Activated CD4-positive, alpha-beta T cell treated with anti-CD3 and anti-CD28 coated beads, Interleukin-2, amount 50 U/mL, for 24 hours (primary cell): Measurements from ENCODE around the gene MAML2.

Experiments used
- DNase-seq, 2 donors: peaks; one replicate each; pipeline ENCODE4 v3.0.0-alpha.2; 2020; ENCODE audit warnings: low read depth in 1 of 2, low spot score in 1 of 2

MAML2 gene

DNA sequence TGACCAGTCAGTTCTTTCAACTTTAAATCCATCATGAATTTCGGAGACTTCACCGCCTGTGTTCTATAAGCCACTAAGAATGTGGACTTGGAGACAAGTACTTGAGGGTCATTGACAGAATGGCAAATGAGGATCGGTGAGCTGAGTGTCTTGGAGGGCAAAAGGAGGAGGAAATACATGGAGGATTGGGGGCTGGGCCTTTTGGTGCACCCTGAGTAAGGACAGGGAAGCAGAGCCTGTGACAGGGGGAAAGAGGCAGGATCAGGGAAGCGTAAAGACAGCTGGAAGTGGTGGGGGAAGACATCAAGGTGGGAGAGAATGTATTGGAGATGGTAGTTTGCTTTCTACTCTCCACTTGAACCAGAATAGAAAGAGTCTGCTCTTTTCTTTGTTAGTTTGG is 348.7 kb downstream of the MAML2 start:
- no peak for DNase-seq

DNA sequence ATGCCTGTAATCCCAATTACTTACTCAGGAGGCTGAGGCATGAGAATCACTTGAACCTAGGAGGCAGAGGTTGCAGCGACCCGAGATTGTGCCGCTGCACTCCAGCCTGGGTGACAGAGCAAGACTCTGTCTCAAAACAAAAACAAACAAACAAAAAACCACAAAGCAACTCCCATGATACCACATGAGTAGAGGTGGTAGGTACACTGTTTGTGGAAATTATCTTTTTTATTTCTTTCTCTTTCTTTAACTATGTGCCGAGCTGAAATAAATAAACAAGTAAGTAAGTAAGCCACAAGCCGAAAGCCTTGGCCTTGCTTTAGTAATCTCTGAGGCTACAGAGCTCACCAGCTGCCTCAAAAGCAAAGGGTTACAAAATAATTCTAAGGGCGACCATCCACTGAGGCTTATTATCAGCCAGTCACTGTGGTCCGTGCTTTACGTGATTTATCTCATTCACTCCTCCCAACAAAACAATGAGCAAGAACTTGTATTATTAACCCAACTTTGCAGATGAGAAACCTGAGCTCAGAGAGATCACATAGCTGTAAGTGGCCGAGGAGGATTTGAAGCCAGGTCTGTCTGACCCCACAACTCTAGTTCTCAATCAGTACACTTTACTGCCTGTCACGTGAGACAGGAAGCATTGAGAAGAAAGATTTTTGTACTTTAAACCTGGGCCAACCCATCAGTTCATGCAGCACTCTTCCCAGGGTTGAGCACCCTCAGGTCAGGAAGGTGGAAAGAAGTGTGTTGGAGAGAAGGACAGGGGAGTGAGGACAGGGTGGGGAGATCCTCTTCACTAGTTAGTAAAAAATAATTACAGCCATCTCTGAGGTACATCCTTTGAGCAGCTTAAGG is 349.3 kb downstream of the MAML2 start:
- DNase-seq = no peak

DNA sequence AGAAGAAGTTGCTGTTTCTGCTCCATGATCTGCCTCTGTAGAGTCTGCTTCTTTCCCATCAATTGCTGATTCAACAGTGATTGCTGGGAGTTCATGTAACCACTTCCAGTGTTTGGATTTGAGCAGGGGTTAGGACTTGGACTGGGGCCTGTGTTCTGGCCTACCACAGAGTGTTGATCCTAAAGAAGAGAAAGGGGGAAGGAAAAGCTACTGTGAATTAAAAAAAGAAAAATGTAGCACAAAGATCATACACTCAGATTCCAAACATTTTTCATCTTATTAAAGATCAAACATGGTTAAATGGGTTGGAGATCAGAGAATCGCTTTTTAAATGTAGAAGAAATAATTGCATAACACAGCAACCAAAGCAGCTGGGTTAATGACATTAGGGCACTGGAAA is 351.4 kb downstream of the MAML2 start:
- DNase-seq = no peak

DNA sequence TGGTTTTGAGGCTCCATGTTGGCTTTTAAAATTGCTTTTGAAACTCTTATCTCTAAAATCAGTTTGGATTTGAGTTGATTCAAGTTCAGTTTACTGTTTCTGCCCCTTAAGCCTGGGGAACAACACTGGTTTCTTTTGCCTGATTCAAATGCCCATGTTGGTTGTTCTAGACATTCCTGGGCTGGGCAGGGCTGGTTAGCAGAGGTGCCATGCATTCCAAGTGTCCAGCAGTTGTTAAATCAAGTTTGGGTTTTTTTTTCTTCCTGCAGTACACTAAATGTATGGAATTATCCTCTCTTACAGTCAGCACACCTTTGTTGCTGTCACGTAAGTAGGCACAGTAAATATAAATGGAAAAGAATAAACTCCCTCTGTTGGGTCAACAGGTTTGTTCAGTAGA is 351.9 kb downstream of the MAML2 start:
- no peak for DNase-seq

DNA sequence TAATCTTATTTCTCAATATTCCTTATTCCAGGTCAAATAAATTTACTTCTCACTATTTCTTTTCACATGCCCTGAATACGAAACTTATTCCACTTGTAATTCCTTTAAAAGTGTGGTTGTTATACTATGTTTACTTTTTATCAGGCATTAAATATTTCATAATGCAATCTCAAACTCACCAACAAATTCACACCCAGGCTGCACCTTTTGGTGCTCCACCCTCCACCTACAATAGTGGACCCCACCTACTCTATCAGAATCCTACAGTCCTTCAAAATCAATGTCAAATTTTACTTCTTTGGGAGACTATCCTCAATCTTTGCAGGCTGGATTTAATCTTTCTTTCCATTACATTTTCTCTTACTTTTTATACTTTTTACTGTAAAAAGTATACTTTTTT is 353.2 kb downstream of the MAML2 start:
- no peak for DNase-seq

DNA sequence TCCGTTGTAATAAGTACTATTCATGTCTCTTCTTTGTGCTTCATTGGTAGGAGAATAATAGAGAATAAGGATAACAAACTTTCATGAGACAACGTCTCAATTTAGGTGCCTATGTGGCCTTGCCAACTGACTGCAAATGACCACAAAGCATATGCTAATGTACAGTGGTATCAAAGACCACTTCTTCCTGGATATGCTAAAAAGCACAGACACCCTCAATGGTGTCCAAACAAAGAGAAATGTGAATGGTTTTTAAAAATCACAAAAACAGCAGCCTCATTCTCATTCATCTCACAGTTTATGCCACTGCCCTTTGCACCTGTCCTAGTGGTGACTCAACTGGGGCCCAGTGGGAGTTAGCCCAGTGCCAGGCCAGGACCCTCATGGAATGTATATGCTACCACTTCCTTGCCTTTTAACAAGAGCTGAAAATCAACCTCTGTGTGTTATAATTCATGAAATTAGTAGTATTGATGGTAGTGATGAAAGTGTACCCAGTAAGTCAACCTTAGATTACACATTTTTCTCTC is 353.9 kb downstream of the MAML2 start:
- DNase-seq = no peak

DNA sequence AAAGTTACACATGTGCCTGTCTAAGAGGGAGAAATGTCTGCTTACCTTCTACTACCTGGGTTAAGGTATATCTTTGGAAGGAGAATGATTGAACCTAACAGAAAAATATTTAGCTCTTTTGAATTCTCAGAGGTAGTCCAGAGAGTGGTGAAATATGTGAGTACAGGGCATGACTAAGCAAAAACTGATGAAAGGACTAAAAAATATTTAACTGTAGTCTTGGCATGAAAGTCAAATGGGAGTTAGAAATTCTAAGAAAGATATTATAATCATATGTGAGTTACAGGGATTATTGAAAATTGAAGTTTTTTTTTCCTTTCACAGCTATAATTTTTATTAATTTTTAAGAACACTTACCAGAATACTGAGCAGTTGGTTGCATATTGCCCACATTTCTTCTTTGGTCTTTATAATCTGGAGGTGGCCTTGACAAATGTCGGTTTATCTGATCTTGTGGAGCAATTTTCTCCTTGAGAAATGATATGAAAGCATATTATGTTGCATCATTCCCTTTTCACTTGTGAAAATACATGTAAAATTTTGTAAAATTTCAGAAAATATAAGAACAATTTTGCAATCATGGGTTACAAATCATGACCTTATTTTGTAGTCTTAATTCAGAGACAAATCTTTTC is 357.7 kb downstream of the MAML2 start:
- no peak for DNase-seq

DNA sequence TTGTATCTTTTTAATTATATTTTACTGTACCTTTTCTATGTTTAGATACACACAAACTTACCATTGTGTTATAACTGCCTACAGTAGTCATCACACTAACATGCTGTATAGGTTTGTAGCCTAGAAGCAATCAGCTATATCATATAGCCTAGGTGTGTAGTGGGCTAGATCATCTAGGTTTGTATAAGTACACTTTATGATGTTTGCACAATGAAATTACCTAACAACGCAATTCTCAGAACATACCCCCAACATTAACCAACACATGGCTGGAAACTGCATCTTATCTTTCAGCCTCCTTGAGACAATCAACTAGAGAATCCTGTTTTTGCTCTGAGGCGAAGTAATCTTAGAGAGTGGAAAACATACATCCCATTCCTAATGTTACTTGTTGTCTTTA is 358.9 kb downstream of the MAML2 start:
- DNase-seq = no peak

DNA sequence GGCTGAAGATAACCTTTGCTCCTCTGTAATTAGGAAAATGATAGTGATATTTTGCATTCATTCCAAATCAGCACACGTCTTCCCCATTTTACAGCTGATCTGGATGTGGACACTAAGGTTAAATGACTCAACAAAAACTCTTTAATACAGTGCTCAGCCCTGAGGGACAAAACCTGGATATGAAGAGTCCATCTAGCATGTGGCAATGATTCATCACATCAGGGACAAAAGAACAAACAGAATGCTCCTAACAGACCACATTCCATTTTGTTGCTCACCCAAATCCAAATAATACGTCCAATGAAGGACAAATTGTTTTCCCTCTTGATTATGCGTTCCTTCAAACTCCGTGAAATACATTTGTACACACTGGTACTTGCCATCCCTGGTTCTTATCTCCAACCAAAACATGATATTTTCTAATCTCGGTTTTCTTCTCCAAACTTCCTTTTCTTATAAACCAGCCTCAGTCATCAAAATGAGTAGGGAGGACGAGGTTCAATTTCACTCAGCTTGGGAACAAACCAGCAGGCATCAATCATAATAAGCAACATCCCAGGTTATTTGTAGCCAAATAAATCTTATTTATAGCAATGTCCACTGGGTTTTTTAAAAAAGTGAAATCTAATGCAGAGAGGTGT is 365.3 kb downstream of the MAML2 start:
- DNase-seq = no peak

DNA sequence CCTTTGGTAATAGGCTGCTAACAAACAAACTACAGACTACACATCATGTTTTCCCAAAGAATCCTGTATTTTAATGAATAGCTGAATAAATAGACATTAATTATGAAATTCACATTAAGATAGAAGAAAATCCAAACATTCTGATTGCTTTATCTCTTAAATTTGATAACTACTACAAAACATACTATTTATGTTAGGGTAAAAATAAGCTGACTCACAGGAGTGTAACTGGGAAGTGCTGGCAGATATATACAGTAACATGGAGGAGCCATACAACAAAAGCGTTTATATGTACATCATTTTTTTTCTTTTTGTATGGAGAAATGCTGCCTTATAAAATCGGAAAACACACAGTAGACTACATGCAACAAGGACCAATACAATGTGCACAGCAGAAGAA is 366.4 kb downstream of the MAML2 start:
- DNase-seq = no peak

DNA sequence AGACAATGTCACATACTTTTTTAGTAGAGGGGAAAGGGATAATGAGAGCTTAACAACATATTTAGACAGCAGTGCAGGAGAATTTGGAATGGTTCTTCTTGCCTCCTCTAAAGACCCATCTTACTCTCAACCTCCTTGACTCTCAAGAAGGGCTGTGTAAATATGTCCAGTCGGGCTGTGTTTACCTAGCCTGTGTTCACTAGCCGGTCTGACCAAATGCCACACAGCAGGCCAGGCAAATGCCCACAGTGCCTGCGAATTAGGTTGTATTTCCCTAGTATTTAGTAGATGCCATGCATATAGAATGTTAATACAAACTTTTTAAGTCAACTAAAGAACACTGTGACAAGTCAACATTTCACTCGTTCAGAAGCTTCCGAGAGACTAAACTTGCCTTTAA is 367.7 kb downstream of the MAML2 start:
- no peak for DNase-seq

DNA sequence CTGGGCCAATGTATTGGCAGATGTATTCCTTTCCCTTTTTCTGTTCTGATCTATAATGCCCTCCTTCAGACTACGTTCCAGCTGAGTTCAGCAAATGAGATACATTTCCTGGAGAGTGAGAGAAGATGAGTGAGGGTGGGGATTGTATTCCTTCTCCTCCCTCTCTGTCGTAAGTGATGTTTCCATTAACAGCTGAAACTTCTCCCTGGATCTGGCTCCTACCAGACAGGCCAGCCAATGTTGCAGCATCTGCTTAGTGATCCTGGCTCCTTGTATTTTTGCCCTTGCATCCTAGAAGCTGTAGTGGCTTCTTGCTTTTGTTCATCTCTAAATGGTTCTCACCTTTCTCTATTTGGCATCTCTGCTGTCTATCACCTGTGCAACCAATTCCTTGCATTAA is 370.9 kb downstream of the MAML2 start:
- no peak for DNase-seq

DNA sequence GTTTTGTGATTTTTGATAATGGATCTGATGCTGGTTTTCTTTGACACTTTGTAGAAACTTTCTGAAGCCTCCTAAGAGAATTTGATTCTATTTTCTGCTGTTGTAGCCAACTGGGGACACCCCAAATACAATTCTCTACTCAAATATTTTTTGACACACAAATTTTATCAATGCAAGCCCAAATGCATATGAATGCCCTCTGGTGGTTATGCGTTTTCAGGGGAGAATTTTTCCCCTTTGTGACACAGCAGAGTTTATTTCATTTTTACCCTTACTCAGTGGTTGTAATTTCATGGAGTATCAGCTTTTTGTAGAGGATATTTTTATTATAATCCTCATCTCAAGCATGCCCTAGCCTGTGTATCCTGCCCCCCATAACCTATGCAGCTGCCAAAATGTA is 374.4 kb downstream of the MAML2 start:
- DNase-seq = no peak

DNA sequence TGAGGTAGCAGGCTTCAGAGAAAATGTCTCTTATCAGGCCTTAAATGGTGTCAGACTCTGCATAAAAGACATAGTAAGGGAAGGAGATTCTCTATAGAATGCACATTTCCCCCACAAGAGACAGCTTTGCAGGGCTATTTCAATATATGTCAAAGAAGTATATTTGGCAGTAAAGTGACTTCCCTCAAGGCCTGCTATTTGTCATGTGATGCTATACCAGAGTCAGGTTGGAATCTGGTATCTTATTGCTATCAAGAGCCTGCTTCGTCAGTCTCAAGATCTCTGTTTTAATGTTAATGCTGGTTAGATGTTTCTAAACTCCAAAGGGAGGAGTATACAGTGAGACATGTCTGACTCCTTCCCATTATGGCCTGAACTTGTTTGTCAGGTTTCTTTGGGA is 378.7 kb downstream of the MAML2 start:
- DNase-seq = no peak

DNA sequence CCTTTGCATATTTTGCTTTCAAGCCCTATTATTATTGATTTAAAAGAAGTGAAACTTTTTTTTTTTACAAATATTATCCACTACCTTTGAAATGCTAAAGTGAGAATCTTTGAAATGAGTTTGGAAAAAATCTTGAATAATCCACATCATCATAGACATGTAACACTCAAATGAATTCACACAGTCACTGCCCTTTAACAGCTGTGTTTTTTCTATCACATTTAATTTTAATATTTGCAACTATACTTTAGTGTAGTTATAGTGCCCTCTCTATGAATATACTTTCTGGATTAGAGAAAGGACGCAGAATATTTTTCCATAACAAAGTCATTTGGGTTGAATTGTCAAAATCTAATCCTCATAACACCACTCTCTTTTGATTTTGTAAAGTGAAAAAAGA is 381.2 kb downstream of the MAML2 start:
- DNase-seq = no peak

DNA sequence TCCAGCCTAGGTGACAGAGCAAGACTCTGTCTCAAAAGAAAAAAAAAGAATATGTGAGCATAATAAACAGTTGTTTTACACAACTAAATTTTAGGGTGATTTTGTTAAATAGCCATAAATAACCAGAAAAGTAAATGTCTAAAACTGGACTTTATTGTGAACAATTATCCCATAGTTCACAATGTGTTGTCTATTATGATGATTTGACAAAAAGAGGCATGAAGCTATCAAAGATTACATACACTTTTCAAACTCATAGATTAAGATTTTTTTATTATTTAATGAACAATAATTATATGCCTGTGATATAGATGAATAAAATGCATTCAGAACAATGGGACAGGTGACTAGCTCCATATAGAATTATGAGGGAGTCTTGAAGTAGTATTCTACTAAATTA is 392.1 kb downstream of the MAML2 start:
- no peak for DNase-seq

DNA sequence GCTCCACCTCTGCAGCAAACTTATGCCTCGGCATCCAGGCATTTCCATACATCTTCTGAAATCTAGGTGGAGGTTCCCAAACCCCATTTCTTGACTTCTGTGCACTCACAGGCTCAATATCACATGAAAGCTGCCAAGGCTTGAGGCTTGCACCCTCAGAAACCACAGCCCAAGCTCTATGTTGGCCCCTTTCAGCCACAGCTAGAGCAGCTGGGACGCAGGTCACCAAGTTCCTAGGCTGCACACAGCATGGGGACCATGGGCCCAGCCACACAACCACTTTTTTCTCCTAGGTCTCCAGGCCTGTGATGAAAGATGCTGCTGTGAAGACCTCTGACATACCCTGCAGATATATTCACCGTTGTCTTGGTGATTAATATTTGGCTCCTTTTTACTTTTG is 394.4 kb downstream of the MAML2 start:
- DNase-seq = no peak

DNA sequence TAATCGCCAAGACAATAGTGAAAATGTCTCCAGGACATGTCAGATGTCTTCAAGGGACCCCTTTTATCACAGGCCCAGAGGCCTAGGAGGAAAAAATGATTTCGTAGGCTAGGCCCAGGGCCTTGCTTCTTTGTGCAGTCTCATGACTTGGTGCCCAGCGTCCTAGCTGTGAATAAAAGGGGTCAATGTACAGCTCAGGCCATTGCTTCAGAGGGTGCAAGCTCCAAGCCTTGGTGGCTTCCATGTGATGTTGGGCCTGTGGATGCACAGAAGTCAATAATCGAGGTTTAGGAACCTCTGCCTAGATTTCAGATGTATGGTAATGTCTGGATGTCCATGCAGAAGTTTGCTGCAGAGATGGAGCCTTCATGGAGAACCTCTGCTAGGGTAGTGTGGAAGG is 398.4 kb downstream of the MAML2 start:
- DNase-seq = no peak

DNA sequence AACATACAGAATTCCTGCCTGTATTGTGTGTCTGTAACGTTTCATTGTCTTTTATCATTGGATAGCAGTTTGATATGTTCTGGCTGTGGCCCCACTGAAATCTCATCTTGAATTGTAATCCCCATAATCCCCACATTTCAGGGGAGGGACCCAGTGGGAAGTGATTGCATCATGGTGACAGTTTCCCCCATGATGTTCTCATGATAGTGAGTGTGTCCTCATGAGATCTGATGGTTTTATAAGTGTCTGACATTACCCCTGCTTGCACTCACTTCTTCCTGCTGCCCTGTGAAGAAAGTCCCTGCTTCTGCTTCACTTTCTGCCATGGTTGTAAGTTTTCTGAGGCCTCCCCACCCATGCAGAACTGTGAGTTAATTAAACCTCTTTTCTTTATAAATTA is 399.4 kb downstream of the MAML2 start:
- no peak for DNase-seq

DNA sequence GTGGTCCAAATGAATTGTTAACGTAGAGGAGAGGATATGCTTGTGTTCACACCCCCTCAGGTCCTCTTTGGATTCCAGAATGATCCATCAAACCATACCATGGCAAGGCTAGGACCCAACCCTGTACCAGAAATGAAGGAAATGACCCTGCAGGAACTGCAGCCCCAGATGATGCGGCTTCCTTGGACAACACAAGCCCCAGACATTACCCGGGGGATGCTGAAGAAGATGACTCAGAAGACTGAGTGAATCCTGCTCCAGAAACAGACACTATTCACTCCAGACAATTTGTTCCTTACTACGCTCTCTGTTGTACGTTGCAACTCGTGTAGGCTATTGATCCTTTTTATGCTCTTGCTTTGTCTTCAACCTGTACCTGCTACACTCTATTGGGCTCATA is 403.9 kb downstream of the MAML2 start:
- no peak for DNase-seq

DNA sequence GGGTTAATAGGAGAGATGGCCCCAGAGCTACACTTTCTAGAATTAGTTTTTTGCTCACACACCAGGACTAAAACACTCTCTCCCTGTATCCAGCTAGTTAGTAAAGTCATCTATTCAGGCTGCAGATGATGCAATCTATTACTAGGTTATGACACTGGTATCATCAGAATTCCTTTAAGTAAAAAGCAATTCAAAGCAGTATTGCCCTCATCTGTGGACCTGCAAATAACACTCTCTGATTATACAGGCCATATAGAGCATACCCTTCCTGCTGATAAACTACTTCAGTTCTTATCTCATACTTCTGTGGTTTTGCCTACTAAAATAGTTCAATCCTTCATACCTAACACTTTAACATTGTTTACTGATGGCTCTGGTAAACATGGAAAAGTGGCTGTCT is 405.6 kb downstream of the MAML2 start:
- DNase-seq = no peak

DNA sequence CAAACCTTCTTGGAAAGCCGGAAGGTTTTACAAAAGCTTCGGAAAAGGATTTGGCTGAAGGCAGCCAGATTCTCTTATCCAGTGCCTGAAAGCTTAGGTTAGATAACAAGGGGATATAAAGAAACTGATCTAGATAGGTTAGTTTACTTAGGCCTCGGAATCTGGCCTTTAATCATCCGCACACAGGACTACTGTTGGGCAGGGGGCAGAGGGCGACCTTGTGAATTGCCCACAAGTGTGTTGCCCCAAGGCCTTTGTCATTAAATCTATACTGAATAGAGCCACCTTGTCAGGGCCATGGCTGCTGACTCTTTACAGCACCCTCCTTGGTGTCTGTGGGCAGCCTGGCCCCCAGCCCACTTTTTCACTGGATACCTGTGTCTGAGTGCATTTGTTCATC is 409.4 kb downstream of the MAML2 start:
- no peak for DNase-seq
